WI38 (cell line): ENCODE data around the gene CXCL14.

Experiments
- H3K4me3 ChIP-seq: 2 replicates; pipeline ENCODE4 v1.5.1; 2011; ENCODE audit warnings: low read depth, mild to moderate bottlenecking, control low read depth, low read length
- TF ChIP-seq, protein P1 (sequence below): IDR thresholded peaks from 2 replicates; pipeline ENCODE4 v1.5.1; 2012; ENCODE audit warnings: low read depth, mild to moderate bottlenecking, control low read depth, low read length

The CXCL14 gene

DNA sequence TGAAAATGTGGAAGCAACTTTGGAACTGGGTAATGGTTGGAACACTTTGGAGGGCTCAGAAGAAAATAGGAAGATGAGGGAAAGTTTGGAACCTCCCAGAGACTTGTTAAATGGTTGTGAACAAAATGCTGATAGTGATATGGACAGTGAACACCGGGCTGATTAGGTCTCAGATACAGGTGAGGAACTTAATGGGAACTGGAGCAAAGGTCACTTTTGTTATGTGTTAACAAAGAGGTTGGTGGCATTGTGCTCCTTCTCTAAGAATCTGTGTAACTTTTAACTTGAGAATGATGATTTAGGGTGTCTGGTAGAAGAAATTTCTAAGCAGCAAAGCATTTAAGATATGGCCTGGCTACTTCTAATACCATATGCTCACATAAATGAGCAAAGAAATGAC lies 36.4 kb upstream of the CXCL14 start:
- TF ChIP-seq, protein P1, sequence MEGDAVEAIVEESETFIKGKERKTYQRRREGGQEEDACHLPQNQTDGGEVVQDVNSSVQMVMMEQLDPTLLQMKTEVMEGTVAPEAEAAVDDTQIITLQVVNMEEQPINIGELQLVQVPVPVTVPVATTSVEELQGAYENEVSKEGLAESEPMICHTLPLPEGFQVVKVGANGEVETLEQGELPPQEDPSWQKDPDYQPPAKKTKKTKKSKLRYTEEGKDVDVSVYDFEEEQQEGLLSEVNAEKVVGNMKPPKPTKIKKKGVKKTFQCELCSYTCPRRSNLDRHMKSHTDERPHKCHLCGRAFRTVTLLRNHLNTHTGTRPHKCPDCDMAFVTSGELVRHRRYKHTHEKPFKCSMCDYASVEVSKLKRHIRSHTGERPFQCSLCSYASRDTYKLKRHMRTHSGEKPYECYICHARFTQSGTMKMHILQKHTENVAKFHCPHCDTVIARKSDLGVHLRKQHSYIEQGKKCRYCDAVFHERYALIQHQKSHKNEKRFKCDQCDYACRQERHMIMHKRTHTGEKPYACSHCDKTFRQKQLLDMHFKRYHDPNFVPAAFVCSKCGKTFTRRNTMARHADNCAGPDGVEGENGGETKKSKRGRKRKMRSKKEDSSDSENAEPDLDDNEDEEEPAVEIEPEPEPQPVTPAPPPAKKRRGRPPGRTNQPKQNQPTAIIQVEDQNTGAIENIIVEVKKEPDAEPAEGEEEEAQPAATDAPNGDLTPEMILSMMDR, result no peak
- H3K4me3 ChIP-seq, result no peak overlapping the region

DNA sequence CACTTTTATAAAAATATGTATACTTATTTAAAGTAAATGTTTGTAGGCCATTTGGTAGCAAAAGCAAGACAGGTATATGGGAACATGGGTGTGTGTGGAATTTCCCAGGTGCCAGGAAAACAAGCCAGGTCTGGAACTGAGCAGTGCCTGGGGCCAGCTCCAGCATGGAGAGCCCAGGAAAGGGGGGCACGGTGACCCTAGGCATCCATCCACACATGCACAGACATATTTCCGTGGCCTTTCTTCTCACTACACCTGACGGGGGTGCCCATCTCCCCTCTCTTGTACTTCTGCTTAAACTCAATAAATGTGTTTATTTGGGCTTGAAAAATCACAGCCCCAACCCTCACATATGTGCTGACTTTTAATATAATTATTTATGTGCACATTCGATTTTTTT lies 31.2 kb upstream of the CXCL14 start:
- TF ChIP-seq, protein P1, result no peak
- no peak overlapping the region for H3K4me3 ChIP-seq

DNA sequence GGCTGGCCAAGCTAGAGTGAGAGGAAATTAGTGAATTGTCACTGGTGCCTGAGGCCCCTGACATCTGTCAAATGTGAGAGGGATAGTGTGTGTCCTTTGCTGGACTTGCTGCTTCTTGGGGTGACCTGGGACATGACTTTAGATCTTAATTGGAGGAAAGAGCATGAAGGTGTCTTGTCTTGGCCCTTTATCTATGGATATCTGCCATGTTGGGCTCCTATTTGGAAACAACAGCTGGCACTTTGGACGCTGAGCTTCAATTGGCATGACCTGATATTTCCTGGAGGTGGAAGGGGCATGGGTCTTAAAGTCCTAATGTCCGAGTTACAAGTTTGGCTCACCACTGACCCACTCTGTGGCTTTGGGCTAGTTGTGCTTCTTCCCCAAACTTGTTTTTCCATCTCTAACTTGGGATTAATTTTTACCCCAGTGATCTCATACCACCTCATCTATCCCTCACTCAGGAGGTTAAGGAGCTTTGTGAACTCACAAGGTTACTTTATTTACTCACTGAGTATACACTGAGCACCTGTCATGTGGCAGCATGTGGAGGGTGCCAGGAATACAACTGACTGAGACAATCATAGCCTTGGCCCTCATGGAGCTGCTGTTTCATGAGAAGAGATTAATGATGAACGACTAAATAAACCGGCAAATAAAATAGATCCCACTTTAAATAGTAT lies 30.1 kb upstream of the CXCL14 start:
- H3K4me3 ChIP-seq, result no peak overlapping the region
- TF ChIP-seq, protein P1, result no peak

DNA sequence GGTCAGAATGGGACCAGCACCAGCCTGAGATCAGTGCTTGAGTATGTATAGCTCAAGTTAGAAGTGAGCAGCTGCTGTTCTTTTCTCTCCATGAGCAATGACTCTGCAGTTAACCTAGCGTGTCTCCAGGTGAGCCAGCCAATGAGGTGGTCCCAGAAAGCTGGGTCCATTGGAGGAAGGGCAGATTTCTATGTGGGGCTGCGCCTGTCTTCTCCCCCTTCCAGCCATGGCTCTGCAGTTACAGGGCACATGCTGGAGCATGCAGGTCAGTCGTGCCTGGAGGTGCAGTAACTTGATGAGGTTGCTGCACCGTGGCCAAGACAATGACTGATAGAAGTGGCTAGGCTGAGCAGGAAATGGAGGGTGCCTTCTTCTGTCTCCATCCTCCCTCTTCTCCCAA lies 29.6 kb upstream of the CXCL14 start:
- TF ChIP-seq, protein P1, result no peak
- H3K4me3 ChIP-seq, result no peak overlapping the region

- no peak overlapping the region for H3K4me3 ChIP-seq
- TF ChIP-seq, protein P1, result no peak
These were observed 27.6 kb upstream of the CXCL14 start for GRCh38 chr5:135606431-135606830.

DNA sequence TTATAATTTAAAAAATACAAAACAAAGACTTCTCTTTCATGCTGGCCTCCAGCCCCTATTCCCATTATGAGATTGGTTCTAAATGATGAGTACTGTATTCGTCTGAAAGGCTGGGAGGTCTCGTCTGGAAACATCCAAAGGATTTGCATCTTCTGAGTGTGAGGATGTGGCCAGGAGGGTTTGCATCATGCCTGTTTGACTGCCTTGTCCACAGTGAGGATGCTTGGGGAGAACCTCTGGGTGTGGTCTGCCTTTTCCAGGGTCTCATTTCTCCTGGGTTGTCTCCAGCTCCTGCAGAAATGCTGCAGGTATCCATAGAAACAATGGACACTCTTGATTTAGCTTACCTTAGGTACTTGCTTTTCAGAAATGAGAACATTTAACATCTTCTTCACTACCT lies 26.4 kb upstream of the CXCL14 start:
- H3K4me3 ChIP-seq, result no peak overlapping the region
- TF ChIP-seq, protein P1, result no peak

- TF ChIP-seq, protein P1, result no peak
- H3K4me3 ChIP-seq, result no peak overlapping the region
These were observed 25.3 kb upstream of the CXCL14 start for GRCh38 chr5:135604056-135604455.
